Caco-2 (cell line): ENCODE data around the gene SLC16A3. TPM values are rescaled to one million over a fixed set of nuclear protein-coding genes. Genes with fewer than 3 reads are reported as not detected.

Source experiments
- BruUV-seq: library from RNA; stranded (reverse); fragments of 400-500 nt; replicated peaks from 2 replicates; lab custom pipeline; 2021; lab: Mats Ljungman, UMichigan
- CTCF ChIA-PET: fragments of 300-600 bp; sonication (Branson Sonifier 250); formaldehyde crosslinking; loops from one replicate; lab custom pipeline; 2022; ENCODE audit warnings: antibody characterized with exemption; lab: Charles Lee
- POLR2A ChIA-PET: fragments of 300-600 bp; sonication (Branson Sonifier 250); formaldehyde crosslinking; loops from one replicate; lab custom pipeline; 2022; ENCODE audit warnings: antibody characterized with exemption; lab: Charles Lee
- DNase-seq, 2 experiments: peaks; one replicate each; pipeline versions ENCODE4 v3.0.0 to v3.0.0-alpha.2; 2020 to 2022
- H3K27me3 ChIP-seq: replicated peaks from 2 replicates; pipeline ENCODE4 v1.6.0; 2011; ENCODE audit warnings: low read length; ENCODE audit not compliant: control insufficient read depth, insufficient read depth
- H3K36me3 ChIP-seq: 2 replicates; pipeline ENCODE4 v1.5.1; 2011; ENCODE audit warnings: low read length; ENCODE audit not compliant: control insufficient read depth, insufficient read depth
- H3K4me1 ChIP-seq: fragments of 250-450 bp; sonication (Bioruptor Pico); 2 replicates; pipeline ENCODE4 v1.5.1; 2020; ENCODE audit warnings: mild to moderate bottlenecking
- H3K4me3 ChIP-seq: 2 replicates; pipeline ENCODE4 v1.5.1; 2011; ENCODE audit warnings: low read depth, mild to moderate bottlenecking, control low read depth, low read length
- H3K9me3 ChIP-seq: fragments of 250-450 bp; sonication (Bioruptor Pico); 2 replicates; pipeline ENCODE4 v1.5.1; 2020; ENCODE audit warnings: mild to moderate bottlenecking, moderate library complexity
- H3K27ac Mint-ChIP-seq: one replicate; pipeline ENCODE4 v1.8.0; 2022; ENCODE audit warnings: mixed read lengths; ENCODE audit not compliant: unreplicated experiment
- H3K27me3 Mint-ChIP-seq: one replicate; pipeline ENCODE4 v1.8.0; 2022; ENCODE audit warnings: mixed read lengths; ENCODE audit not compliant: insufficient read depth, unreplicated experiment
- H3K36me3 Mint-ChIP-seq: one replicate; pipeline ENCODE4 v1.8.0; 2022; ENCODE audit warnings: mild to moderate bottlenecking, mixed read lengths; ENCODE audit not compliant: insufficient read depth, unreplicated experiment
- H3K4me1 Mint-ChIP-seq: one replicate; pipeline ENCODE4 v1.8.0; 2022; ENCODE audit warnings: low read depth, mixed read lengths; ENCODE audit not compliant: unreplicated experiment
- H3K4me3 Mint-ChIP-seq: one replicate; pipeline ENCODE4 v1.8.0; 2022; ENCODE audit warnings: mild to moderate bottlenecking, moderate library complexity, mixed read lengths; ENCODE audit not compliant: unreplicated experiment
- H3K9me3 Mint-ChIP-seq: one replicate; pipeline ENCODE4 v1.8.0; 2022; ENCODE audit warnings: mixed read lengths; ENCODE audit not compliant: unreplicated experiment
- intact Hi-C: fragments of 100-400 bp; cut with micrococcal nuclease; formaldehyde crosslinking; loops from one replicate; pipeline ENCODE4 v1.10.0; 2022; ENCODE audit not compliant: unreplicated experiment
- total RNA-seq: library from RNA; stranded (reverse); gene quantifications from 2 replicates; pipeline ENCODE4 v1.2.3, GENCODE V29; 2022
- TF ChIP-seq, protein P1 (sequence below), 2 experiments: fragments of 200-600 bp in 1 of 2; IDR thresholded peaks; 1 replicate in 1 of 2; 2 replicates in 1 of 2; pipeline versions ENCODE4 v1.5.1 to v1.8.0; 2011 to 2022; ENCODE audit warnings: antibody characterized with exemption in 1 of 2, control low read depth in 1 of 2, inconsistent platforms in 1 of 2, low read depth in 1 of 2, low read length in 1 of 2, mild to moderate bottlenecking in 1 of 2, moderate library complexity in 1 of 2; ENCODE audit not compliant: insufficient read depth in 1 of 2, severe bottlenecking in 1 of 2, unreplicated experiment in 1 of 2

Gene SLC16A3
- total RNA-seq, 1 experiment from 2014 or later = 13.1 TPM

DNA sequence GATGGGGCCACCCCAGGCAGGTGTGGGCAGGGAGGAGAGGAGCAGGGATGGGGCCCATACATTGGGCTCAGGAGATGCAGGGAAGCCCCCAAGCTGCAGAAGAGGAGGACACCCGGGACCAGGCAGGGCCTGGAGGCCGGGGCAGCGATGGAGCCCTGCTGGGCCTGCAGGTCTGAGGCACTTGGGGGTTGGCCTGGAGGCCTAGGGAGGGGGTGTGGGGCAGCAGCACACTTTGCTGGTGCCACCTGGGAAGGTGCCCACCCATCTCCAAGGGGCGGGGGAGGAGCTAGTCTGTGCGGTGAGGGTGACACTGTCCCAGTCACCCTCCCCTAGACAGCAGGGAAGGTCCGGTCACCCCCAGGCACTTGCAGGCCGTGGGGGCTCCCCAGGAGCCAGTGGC lies 9.8 kb upstream of the SLC16A3 start:
- no peaks in the 10 kb centered on the region for H3K36me3 ChIP-seq
- no peaks in the 10 kb centered on the region for H3K4me1 Mint-ChIP-seq
- no peaks in the 10 kb centered on the region for H3K9me3 Mint-ChIP-seq
- TF ChIP-seq, protein P1, sequence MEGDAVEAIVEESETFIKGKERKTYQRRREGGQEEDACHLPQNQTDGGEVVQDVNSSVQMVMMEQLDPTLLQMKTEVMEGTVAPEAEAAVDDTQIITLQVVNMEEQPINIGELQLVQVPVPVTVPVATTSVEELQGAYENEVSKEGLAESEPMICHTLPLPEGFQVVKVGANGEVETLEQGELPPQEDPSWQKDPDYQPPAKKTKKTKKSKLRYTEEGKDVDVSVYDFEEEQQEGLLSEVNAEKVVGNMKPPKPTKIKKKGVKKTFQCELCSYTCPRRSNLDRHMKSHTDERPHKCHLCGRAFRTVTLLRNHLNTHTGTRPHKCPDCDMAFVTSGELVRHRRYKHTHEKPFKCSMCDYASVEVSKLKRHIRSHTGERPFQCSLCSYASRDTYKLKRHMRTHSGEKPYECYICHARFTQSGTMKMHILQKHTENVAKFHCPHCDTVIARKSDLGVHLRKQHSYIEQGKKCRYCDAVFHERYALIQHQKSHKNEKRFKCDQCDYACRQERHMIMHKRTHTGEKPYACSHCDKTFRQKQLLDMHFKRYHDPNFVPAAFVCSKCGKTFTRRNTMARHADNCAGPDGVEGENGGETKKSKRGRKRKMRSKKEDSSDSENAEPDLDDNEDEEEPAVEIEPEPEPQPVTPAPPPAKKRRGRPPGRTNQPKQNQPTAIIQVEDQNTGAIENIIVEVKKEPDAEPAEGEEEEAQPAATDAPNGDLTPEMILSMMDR (IDR thresholded peaks at IDR 0.05; ENCODE audit: insufficient read depth in 1 of 2, low read depth in 1 of 2, low read length in 1 of 2, severe bottlenecking in 1 of 2, unreplicated experiment in 1 of 2) = no peak
- intact Hi-C loops = no loop called here
- POLR2A ChIA-PET = no interaction called here
- no peak for DNase-seq
- H3K36me3 Mint-ChIP-seq = peaks cover 9% of the 10 kb centered on the region
- BruUV-seq = no TSS peak
- H3K27ac Mint-ChIP-seq = no peak overlapping the region
- CTCF ChIA-PET = no interaction called here
- H3K27me3 Mint-ChIP-seq = no peaks in the 10 kb centered on the region
- H3K27me3 ChIP-seq = no peaks in the 10 kb centered on the region
- H3K4me3 Mint-ChIP-seq = no peak overlapping the region
- H3K4me1 ChIP-seq = peaks cover 21% of the 10 kb centered on the region
- no peaks in the 10 kb centered on the region for H3K9me3 ChIP-seq
- H3K4me3 ChIP-seq = no peak overlapping the region

DNA sequence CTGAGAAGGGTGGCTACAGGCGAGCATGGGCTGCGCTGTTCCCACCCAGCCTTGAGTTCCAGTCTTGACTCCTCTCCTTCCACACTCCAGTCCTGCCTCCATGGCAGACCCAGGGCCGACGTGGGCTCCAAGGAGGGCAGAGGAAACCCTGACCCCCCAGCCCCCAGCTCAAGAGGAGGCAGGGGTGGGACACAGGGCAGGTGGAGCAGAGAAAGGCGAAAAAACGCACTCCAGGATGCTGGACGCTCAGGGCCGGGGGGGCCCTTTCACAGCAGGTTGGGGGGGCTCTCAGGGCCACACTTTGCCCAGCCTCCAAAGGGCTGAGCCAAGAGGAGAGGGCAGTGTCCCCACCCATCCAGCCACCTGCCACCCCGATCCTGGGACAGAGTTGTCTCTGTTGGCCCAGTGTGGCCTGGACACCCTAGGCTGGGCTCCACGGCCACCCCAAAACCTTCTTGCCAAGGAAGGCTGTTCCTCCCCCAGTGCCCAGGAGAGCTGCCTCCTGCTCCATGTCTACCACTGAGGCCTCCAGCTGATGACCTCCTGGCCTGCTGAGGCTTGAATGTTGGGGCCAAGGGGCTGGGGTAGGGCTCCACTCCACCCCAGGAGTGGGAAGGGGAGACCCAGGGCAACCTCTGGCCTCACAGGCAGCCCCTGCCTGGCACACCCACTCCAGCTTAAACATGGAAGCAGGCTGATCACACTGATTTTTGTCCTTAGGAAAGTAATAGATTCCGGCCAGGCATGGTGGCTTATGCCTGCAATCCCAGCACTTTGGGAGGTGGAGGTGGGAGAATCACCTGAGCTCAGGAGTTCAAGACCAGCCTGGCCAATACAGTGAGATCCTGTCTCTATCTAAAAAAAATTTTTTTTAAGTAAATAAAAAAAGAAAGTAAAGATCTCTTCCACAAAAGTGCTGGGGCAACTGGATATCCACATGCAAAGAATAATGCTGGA lies 8.8 kb upstream of the SLC16A3 start:
- ChIA-PET POLR2A (no interaction called here), CTCF (no interaction called here)
- Mint-ChIP-seq H3K4me1 (no peaks in the 10 kb centered on the region), H3K27me3 (no peaks in the 10 kb centered on the region), H3K4me3 (no peak overlapping the region), H3K36me3 (peaks cover 15% of the 10 kb centered on the region), H3K9me3 (no peaks in the 10 kb centered on the region), H3K27ac (no peak overlapping the region)
- Histone ChIP-seq H3K27me3 (no peaks in the 10 kb centered on the region), H3K4me3 (no peak overlapping the region), H3K4me1 (peaks cover 21% of the 10 kb centered on the region), H3K9me3 (no peaks in the 10 kb centered on the region), H3K36me3 (no peaks in the 10 kb centered on the region)
- TF ChIP-seq, protein P1 (IDR thresholded peaks at IDR 0.05; ENCODE audit: insufficient read depth in 1 of 2, low read depth in 1 of 2, low read length in 1 of 2, severe bottlenecking in 1 of 2, unreplicated experiment in 1 of 2) = no peak
- BruUV-seq = no TSS peak
- DNase-seq = no peak
- intact Hi-C loops = no loop called here

- no peak overlapping the region for H3K27ac Mint-ChIP-seq
- no peaks in the 10 kb centered on the region for H3K9me3 Mint-ChIP-seq
- H3K4me3 Mint-ChIP-seq = no peak overlapping the region
- no peaks in the 10 kb centered on the region for H3K4me1 Mint-ChIP-seq
- H3K27me3 ChIP-seq = no peaks in the 10 kb centered on the region
- ChIA-PET CTCF (interaction anchor here (0.6 kb wide), 1 partner anchor 11 kb away, joined by 3 read pairs; no protein-coding TSS in a partner anchor), POLR2A (no interaction called here)
- DNase-seq = no peak
- no peaks in the 10 kb centered on the region for H3K27me3 Mint-ChIP-seq
- H3K36me3 Mint-ChIP-seq = peaks cover 8% of the 10 kb centered on the region
- peaks cover 16% of the 10 kb centered on the region for H3K4me1 ChIP-seq
- BruUV-seq = no TSS peak
- no peaks in the 10 kb centered on the region for H3K9me3 ChIP-seq
- intact Hi-C loops = no loop called here
- TF ChIP-seq, protein P1 (IDR thresholded peaks at IDR 0.05; ENCODE audit: insufficient read depth in 1 of 2, low read depth in 1 of 2, low read length in 1 of 2, severe bottlenecking in 1 of 2, unreplicated experiment in 1 of 2) = no peak
- no peaks in the 10 kb centered on the region for H3K36me3 ChIP-seq
- H3K4me3 ChIP-seq = no peak overlapping the region
Observed at GRCh38 chr17:82221341-82221902, 7.4 kb upstream of the SLC16A3 start.
